Activated T-helper 1 cell treated with anti-CD3 and anti-CD28 coated beads, Interleukin-12 subunit alpha, Interleukin-12 subunit beta, Interleukin-2, Interleukin-4 antibody, amounts not matched to agents 30 ng/mL and 10 ng/mL and 1 ng/mL, durations not matched to agents 14 hours and 24 hours and 36 hours (primary cell): ENCODE results near the gene LRRC31. TPM values are rescaled to one million over a fixed set of nuclear protein-coding genes. Genes with fewer than 3 reads are reported as not detected.
A peak's percentile ranks its signal among the peaks of the same experiment; 100 is the strongest.

ENCODE experiments used
- DNase-seq: peaks from one replicate; pipeline ENCODE4 v3.0.0; 2021; ENCODE audit warnings: low spot score
- H3K27ac Mint-ChIP-seq: one replicate; pipeline ENCODE4 v1.8.0; 2021; ENCODE audit warnings: mild to moderate bottlenecking, mixed read lengths
- H3K27me3 Mint-ChIP-seq: one replicate; pipeline ENCODE4 v1.8.0; 2022; ENCODE audit warnings: mild to moderate bottlenecking, moderate library complexity, mixed read lengths; ENCODE audit not compliant: insufficient read depth
- H3K36me3 Mint-ChIP-seq: one replicate; pipeline ENCODE4 v1.8.0; 2021; ENCODE audit warnings: low read depth, mixed read lengths
- H3K4me1 Mint-ChIP-seq: one replicate; pipeline ENCODE4 v1.8.0; 2021; ENCODE audit warnings: low read depth, mixed read lengths
- H3K4me3 Mint-ChIP-seq: one replicate; pipeline ENCODE4 v1.8.0; 2021; ENCODE audit warnings: mild to moderate bottlenecking, moderate library complexity, mixed read lengths
- H3K9me3 Mint-ChIP-seq: one replicate; pipeline ENCODE4 v1.8.0; 2021; ENCODE audit warnings: mixed read lengths
- intact Hi-C: fragments of 100-400 bp; cut with micrococcal nuclease; formaldehyde crosslinking; loops from one replicate; pipeline ENCODE4 v1.15.1; 2024
- total RNA-seq: library from RNA; stranded (reverse); gene quantifications from 2 replicates; pipeline ENCODE4 v1.2.3, GENCODE V29; 2022

LRRC31 gene
- total RNA-seq, 1 donor from 2014 or later: not detected

- Mint-ChIP-seq H3K27me3 (peaks cover 27% of the 10 kb centered on the region), H3K4me1 (no peaks in the 10 kb centered on the region)
Measured at GRCh38 chr3:169822540-169822939, 47.2 kb downstream of the LRRC31 start.

DNA sequence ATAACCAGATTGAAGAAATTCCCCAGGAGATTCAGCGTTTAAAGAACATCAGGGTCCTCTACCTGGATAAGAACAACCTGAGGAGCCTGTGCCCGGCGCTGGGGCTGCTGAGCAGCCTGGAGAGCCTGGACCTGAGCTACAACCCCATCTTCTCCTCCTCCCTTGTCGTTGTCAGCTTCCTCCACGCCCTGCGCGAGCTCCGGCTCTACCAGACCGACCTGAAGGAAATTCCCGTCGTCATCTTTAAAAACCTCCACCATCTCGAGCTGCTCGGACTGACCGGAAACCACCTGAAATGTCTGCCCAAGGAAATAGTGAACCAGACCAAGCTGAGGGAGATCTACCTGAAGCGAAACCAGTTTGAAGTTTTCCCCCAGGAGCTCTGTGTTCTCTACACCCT, 47.6 kb downstream of the LRRC31 start:
- DNase-seq: no peak
- Mint-ChIP-seq H3K27me3 (peaks cover 28% of the 10 kb centered on the region), H3K36me3 (no peaks in the 10 kb centered on the region), H3K27ac (no peak overlapping the region), H3K4me3 (no peak overlapping the region), H3K4me1 (no peaks in the 10 kb centered on the region), H3K9me3 (no peaks in the 10 kb centered on the region)
- intact Hi-C loops: no loop called here

More at GRCh38 chr3:169822540-169822939, 47.2 kb downstream of the LRRC31 start:
- no peaks in the 10 kb centered on the region for H3K9me3 Mint-ChIP-seq
- intact Hi-C loops: no loop called here
- DNase-seq: no peak
- H3K4me3 Mint-ChIP-seq: no peak overlapping the region
- H3K27ac Mint-ChIP-seq: no peak overlapping the region
- no peaks in the 10 kb centered on the region for H3K36me3 Mint-ChIP-seq

GRCh38 chr3:169818316-169818715, 51.4 kb downstream of the LRRC31 start:
- H3K4me1 Mint-ChIP-seq: peaks cover 14% of the 10 kb centered on the region
- no peak overlapping the region for H3K27ac Mint-ChIP-seq
- peaks cover 28% of the 10 kb centered on the region for H3K27me3 Mint-ChIP-seq
- H3K4me3 Mint-ChIP-seq: no peak overlapping the region
- no peak for DNase-seq
- peaks cover 22% of the 10 kb centered on the region for H3K9me3 Mint-ChIP-seq
- intact Hi-C loops: no loop called here
- H3K36me3 Mint-ChIP-seq: peaks cover 8% of the 10 kb centered on the region

- Mint-ChIP-seq H3K27ac (no peak overlapping the region), H3K36me3 (peaks cover 8% of the 10 kb centered on the region), H3K27me3 (peaks cover 26% of the 10 kb centered on the region), H3K4me3 (no peak overlapping the region), H3K4me1 (peaks cover 34% of the 10 kb centered on the region), H3K9me3 (peaks cover 22% of the 10 kb centered on the region)
- no peak for DNase-seq
- intact Hi-C loops: no loop called here
Measured at GRCh38 chr3:169815590-169816150, 54.1 kb downstream of the LRRC31 start.

GRCh38 chr3:169813757-169814517, 55.8 kb downstream of the LRRC31 start:
- Mint-ChIP-seq H3K4me1 (peaks cover 41% of the 10 kb centered on the region), H3K27ac (peak overlapping the region; percentile 87), H3K4me3 (peak overlapping the region; percentile 83), H3K36me3 (peaks cover 8% of the 10 kb centered on the region), H3K27me3 (peaks cover 17% of the 10 kb centered on the region), H3K9me3 (peaks cover 22% of the 10 kb centered on the region)
- intact Hi-C loops: loop anchor here (1.0 to 5.0 kb wide), 7 partner anchors 41 to 543 kb away; partner anchors contain the start of genes GPR160, MYNN, SKIL and TERC
- peak; percentile 71 for DNase-seq

DNA sequence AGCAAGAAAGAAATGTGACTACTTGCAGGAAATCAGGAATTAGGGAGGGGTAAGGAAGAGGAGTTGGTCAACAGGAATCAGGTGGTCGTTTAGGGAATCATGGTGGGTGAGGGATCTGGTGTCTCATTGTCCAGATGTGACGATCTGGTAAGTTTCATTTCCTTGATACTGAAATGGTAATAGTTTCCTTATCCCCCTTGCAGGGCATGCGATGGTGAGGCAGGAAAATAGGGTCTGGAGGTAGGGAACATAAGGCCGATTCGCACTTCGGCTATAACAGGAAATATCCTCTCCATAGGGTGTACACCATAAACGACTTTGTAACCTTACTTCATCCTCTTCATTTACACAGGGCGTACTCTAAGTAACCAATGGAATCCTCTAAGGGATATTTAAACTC, 56.5 kb downstream of the LRRC31 start:
- H3K27me3 Mint-ChIP-seq: peaks cover 12% of the 10 kb centered on the region
- peak overlapping the region; percentile 87 for H3K27ac Mint-ChIP-seq
- H3K9me3 Mint-ChIP-seq: peaks cover 22% of the 10 kb centered on the region
- DNase-seq: no peak
- peak overlapping the region; percentile 83 for H3K4me3 Mint-ChIP-seq
- intact Hi-C loops: loop anchor here (1.0 to 5.0 kb wide), 7 partner anchors 40 to 544 kb away; partner anchors contain the start of genes GPR160, MYNN, SKIL and TERC
- H3K36me3 Mint-ChIP-seq: peaks cover 10% of the 10 kb centered on the region
- H3K4me1 Mint-ChIP-seq: peaks cover 48% of the 10 kb centered on the region

GRCh38 chr3:169812332-169813235, 57.2 kb downstream of the LRRC31 start, which contains the start of the genes LRRC34 and LRRIQ4:
Gene LRRC34 (minus strand): TSS chr3:169812904. CDS start chr3:169812548, 356 bp downstream.
Gene LRRIQ4 (plus strand): TSS chr3:169812870. CDS start chr3:169821922, 9,052 bp downstream.
- peaks cover 6% of the 10 kb centered on the region for H3K27me3 Mint-ChIP-seq
- H3K4me3 Mint-ChIP-seq: peak within 1 kb of the TSS; percentile 83
- H3K9me3 Mint-ChIP-seq: peaks cover 22% of the 10 kb centered on the region
- H3K4me1 Mint-ChIP-seq: peaks cover 49% of the 10 kb centered on the region
- peaks cover 11% of the 10 kb centered on the region for H3K36me3 Mint-ChIP-seq
- peak; percentile 64 for DNase-seq
- intact Hi-C loops: loop anchor here (1.0 to 5.0 kb wide), 7 partner anchors 39 to 545 kb away; partner anchors contain the start of genes GPR160, MYNN, SKIL and TERC
- H3K27ac Mint-ChIP-seq: peak within 1 kb of the TSS; percentile 89

GRCh38 chr3:169811631-169812331, 58.0 kb downstream of the LRRC31 start:
- Mint-ChIP-seq H3K27ac (peak overlapping the region; percentile 89), H3K36me3 (peaks cover 11% of the 10 kb centered on the region), H3K27me3 (peaks cover 5% of the 10 kb centered on the region), H3K4me1 (peaks cover 49% of the 10 kb centered on the region), H3K4me3 (peak overlapping the region; percentile 83), H3K9me3 (peaks cover 22% of the 10 kb centered on the region)
- intact Hi-C loops: loop anchor here (2.0 to 5.0 kb wide), 3 partner anchors 47 to 246 kb away; partner anchors contain the start of genes GPR160 and TERC
- peak; percentile 12 for DNase-seq

DNA sequence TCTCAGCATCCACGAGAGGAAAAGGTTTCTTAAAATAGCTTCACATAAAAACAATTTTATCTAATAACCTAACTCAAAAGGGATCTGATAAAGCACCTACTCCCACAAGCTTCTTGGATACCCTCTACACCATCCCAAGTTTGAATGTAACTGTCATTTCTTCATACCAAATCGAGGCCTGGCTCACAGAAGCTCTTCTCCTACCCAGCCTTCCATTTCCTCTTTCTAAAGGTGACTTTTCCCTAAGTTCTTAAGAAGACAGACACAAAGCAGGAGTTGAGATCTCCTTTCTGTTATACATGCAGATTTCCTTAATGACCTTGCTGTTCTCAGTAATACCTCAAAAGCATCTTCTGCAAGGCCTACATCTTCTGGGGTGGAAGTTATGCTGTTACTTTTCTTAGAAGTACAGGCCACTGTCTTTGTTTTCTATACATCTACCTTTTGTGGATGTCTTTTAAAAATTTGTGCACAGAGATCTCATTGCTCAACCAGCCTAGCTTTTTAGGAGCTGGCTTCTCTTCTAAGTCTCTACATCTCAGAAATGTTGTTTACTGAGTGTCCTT, 60.4 kb downstream of the LRRC31 start:
- no peak for DNase-seq
- H3K27me3 Mint-ChIP-seq: no peaks in the 10 kb centered on the region

GRCh38 chr3:169804681-169805080, 65.1 kb downstream of the LRRC31 start:
- H3K36me3 Mint-ChIP-seq: peaks cover 7% of the 10 kb centered on the region
- H3K27me3 Mint-ChIP-seq: no peaks in the 10 kb centered on the region
- peaks cover 14% of the 10 kb centered on the region for H3K4me1 Mint-ChIP-seq
- intact Hi-C loops: no loop called here
- no peaks in the 10 kb centered on the region for H3K9me3 Mint-ChIP-seq
- no peak overlapping the region for H3K4me3 Mint-ChIP-seq
- H3K27ac Mint-ChIP-seq: no peak overlapping the region
- no peak for DNase-seq

More for the DNA sequence above, 60.4 kb downstream of the LRRC31 start:
- Mint-ChIP-seq H3K9me3 (no peaks in the 10 kb centered on the region), H3K36me3 (peaks cover 3% of the 10 kb centered on the region), H3K4me1 (peaks cover 45% of the 10 kb centered on the region), H3K4me3 (peak overlapping the region; percentile 19), H3K27ac (peak overlapping the region; percentile 20)
- intact Hi-C loops: no loop called here

DNA sequence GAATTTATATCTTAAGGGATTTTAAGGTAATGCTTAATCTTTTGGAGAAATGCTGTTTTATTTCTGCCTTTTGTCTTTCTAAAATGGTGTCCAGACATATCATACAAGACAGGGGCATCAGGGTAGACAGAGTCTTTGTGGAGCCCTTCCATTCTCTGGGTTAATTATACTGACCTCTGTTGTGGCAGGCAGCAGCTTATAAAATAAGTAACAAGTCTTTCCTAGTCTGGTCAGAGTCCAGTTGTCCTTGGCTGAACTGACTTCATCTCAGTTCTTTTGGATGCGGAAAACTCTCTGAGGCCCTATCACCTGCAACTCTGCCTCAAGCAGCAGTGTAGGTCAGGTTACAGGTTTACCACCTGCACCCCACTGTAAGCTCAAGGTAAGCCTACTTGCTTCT, 77.4 kb downstream of the LRRC31 start:
- H3K27me3 Mint-ChIP-seq: no peaks in the 10 kb centered on the region
- no peaks in the 10 kb centered on the region for H3K9me3 Mint-ChIP-seq
- no peak for DNase-seq
- H3K4me1 Mint-ChIP-seq: peaks cover 12% of the 10 kb centered on the region
- intact Hi-C loops: loop anchor here (2.0 kb wide), 1 partner anchor 14 kb away; no protein-coding TSS in a partner anchor
- no peak overlapping the region for H3K27ac Mint-ChIP-seq
- H3K4me3 Mint-ChIP-seq: no peak overlapping the region
- peaks cover 30% of the 10 kb centered on the region for H3K36me3 Mint-ChIP-seq
